Neutrophil (primary cell): Measurements from ENCODE around the gene SLC1A7.

ENCODE experiments used
- H3K27ac ChIP-seq: fragments of 200-600 bp; sonication (generic); 2 replicates; pipeline ENCODE4 v1.5.1; 2016; ENCODE audit warnings: mild to moderate bottlenecking, moderate library complexity
- H3K27me3 ChIP-seq: fragments of 200-600 bp; sonication (generic); 2 replicates; pipeline ENCODE4 v1.6.0; 2016; ENCODE audit warnings: mild to moderate bottlenecking
- H3K36me3 ChIP-seq: fragments of 200-600 bp; sonication (generic); 2 replicates; pipeline ENCODE4 v1.5.1; 2017
- H3K4me1 ChIP-seq, 2 experiments: fragments of 200-600 bp in 1 of 2; sonication (generic) in 1 of 2; 1 replicate in 1 of 2; 2 replicates in 1 of 2; pipeline versions ENCODE4 v1.5.1 to v1.6.1; 2013 to 2016; ENCODE audit warnings: low read depth in 1 of 2, low read length in 1 of 2, mild to moderate bottlenecking in 1 of 2, moderate library complexity in 1 of 2; ENCODE audit not compliant: control insufficient read depth in 1 of 2, insufficient read depth in 1 of 2
- H3K4me3 ChIP-seq, 2 experiments: fragments of 200-600 bp in 1 of 2; sonication (generic) in 1 of 2; 1 replicate in 1 of 2; 2 replicates in 1 of 2; pipeline ENCODE4 v1.5.1; 2013 to 2016; ENCODE audit warnings: low read depth in 1 of 2, low read length in 1 of 2, mild to moderate bottlenecking in 1 of 2, moderate library complexity in 1 of 2
- H3K9me3 ChIP-seq: fragments of 200-600 bp; sonication (generic); 2 replicates; pipeline ENCODE4 v1.5.1; 2016
- CTCF ChIP-seq: fragments of 200-600 bp; sonication (generic); IDR thresholded peaks from 2 replicates; pipeline ENCODE4 v1.5.1; 2016; ENCODE audit warnings: antibody characterized with exemption

SLC1A7 gene

GRCh38 chr1:53166366-53166765 is 23.9 kb upstream of the SLC1A7 start:
- Histone ChIP-seq H3K27me3 (peaks cover 20% of the 10 kb centered on the region), H3K9me3 (no peaks in the 10 kb centered on the region)
- no peak for TF ChIP-seq CTCF

GRCh38 chr1:53165408-53165961 is 23.0 kb upstream of the SLC1A7 start:
- Histone ChIP-seq H3K4me1 (no peaks in the 10 kb centered on the region), H3K27me3 (peaks cover 20% of the 10 kb centered on the region), H3K27ac (no peak overlapping the region), H3K9me3 (no peaks in the 10 kb centered on the region), H3K36me3 (no peaks in the 10 kb centered on the region), H3K4me3 (no peak overlapping the region)
- TF ChIP-seq CTCF = no peak

More at GRCh38 chr1:53166366-53166765, 23.9 kb upstream of the SLC1A7 start:
- no peak overlapping the region for H3K4me3 ChIP-seq
- no peak overlapping the region for H3K27ac ChIP-seq
- no peaks in the 10 kb centered on the region for H3K36me3 ChIP-seq
- no peaks in the 10 kb centered on the region for H3K4me1 ChIP-seq

DNA sequence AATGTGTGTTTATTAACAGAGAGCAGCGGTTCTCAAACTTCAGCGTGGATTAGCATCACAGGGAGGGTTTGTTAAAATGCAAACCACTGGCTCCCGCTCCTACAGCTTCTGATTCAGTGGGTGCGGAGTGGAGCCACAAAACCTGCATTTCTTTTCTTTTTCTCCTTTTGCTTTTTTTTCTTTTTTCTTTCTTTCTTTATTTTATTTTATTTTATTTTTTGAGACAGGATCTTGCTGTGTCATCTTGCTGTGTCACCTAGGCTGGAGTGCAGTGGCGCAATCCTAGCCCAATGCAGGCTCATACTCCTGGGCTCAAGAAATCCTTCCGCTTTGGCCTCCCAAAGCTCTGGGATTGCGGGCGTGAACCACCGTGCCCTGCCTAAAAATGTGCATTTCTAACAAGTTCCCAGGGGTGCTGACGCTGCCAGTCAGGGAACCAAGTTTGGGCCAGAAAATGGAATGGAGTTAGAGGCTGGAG is 20.9 kb upstream of the SLC1A7 start:
- Histone ChIP-seq H3K4me3 (no peak overlapping the region), H3K4me1 (no peaks in the 10 kb centered on the region), H3K9me3 (no peaks in the 10 kb centered on the region), H3K27ac (no peak overlapping the region), H3K27me3 (peaks cover 20% of the 10 kb centered on the region), H3K36me3 (no peaks in the 10 kb centered on the region)
- no peak for TF ChIP-seq CTCF

GRCh38 chr1:53162621-53163020 is 20.2 kb upstream of the SLC1A7 start:
- Histone ChIP-seq H3K36me3 (no peaks in the 10 kb centered on the region), H3K9me3 (no peaks in the 10 kb centered on the region), H3K4me1 (no peaks in the 10 kb centered on the region), H3K4me3 (no peak overlapping the region), H3K27me3 (peaks cover 20% of the 10 kb centered on the region), H3K27ac (no peak overlapping the region)
- TF ChIP-seq CTCF = no peak

GRCh38 chr1:53160924-53161378 is 18.5 kb upstream of the SLC1A7 start:
- no peaks in the 10 kb centered on the region for H3K36me3 ChIP-seq
- no peaks in the 10 kb centered on the region for H3K4me1 ChIP-seq
- H3K4me3 ChIP-seq = no peak overlapping the region
- peaks cover 18% of the 10 kb centered on the region for H3K27me3 ChIP-seq
- no peak for TF ChIP-seq CTCF
- H3K27ac ChIP-seq = no peak overlapping the region
- no peaks in the 10 kb centered on the region for H3K9me3 ChIP-seq
